Parathyroid adenoma (tissue), 2 donors: ENCODE data around the gene CPT1B.
A peak's percentile ranks its signal among the peaks of the same experiment; 100 is the strongest.

Experiments used
- H2AFZ ChIP-seq: fragments of 300-600 bp; sonication (generic); one replicate; pipeline ENCODE4 v1.7.0; 2017; ENCODE audit warnings: antibody characterized with exemption, mild to moderate bottlenecking
- H3K27ac ChIP-seq: fragments of 300-600 bp; sonication (generic); one replicate; pipeline ENCODE4 v1.7.0; 2017
- H3K27me3 ChIP-seq: fragments of 300-600 bp; sonication (generic); one replicate; pipeline ENCODE4 v1.7.0; 2017; ENCODE audit warnings: low read length; ENCODE audit not compliant: control insufficient read depth, insufficient read depth
- H3K36me3 ChIP-seq: fragments of 300-600 bp; sonication (generic); one replicate; pipeline ENCODE4 v1.7.0; 2017; ENCODE audit warnings: low read length; ENCODE audit not compliant: control insufficient read depth, insufficient read depth
- H3K4me1 ChIP-seq: fragments of 300-600 bp; sonication (generic); one replicate; pipeline ENCODE4 v1.7.0; 2017; ENCODE audit warnings: control low read depth
- H3K4me2 ChIP-seq: fragments of 300-600 bp; sonication (generic); one replicate; pipeline ENCODE4 v1.7.0; 2017; ENCODE audit warnings: low read length
- H3K4me3 ChIP-seq: fragments of 300-600 bp; sonication (generic); one replicate; pipeline ENCODE4 v1.7.0; 2017; ENCODE audit warnings: low read depth, low read length
- H3K79me2 ChIP-seq: fragments of 300-600 bp; sonication (generic); one replicate; pipeline ENCODE4 v1.7.0; 2017; ENCODE audit warnings: control low read depth
- H3K9ac ChIP-seq: fragments of 300-600 bp; sonication (generic); one replicate; pipeline ENCODE4 v1.7.0; 2017; ENCODE audit warnings: mild to moderate bottlenecking
- H3K9me3 ChIP-seq: fragments of 300-600 bp; sonication (generic); one replicate; pipeline ENCODE4 v1.7.0; 2017; ENCODE audit warnings: low read length; ENCODE audit not compliant: control insufficient read depth
- TF ChIP-seq, protein P1 (sequence below): fragments of 300-600 bp; sonication (generic); IDR thresholded peaks from one replicate; pipeline ENCODE4 v1.7.0; 2017; ENCODE audit warnings: antibody characterized with exemption, mild to moderate bottlenecking
- donor health status: primary hyperparathyroidism.

CPT1B gene

GRCh38 chr22:50582493-50583293 lies 4.5 kb upstream of the CPT1B start, which contains the start of gene CHKB:
TSS of gene CHKB (minus strand) at chr22:50582849. CDS start at chr22:50582781, 68 bp downstream.
- Histone ChIP-seq H3K27me3 (no peaks in the 10 kb centered on the region), H3K4me2 (peak within 1 kb of the TSS; percentile 98), H2AFZ (peak within 1 kb of the TSS; percentile 84), H3K9me3 (no peaks in the 10 kb centered on the region), H3K36me3 (no peaks in the 10 kb centered on the region), H3K4me3 (peak within 1 kb of the TSS; percentile 98), H3K27ac (peak within 1 kb of the TSS; percentile 98), H3K79me2 (no peaks in the 10 kb centered on the region), H3K4me1 (peaks cover 5% of the 10 kb centered on the region), H3K9ac (peak within 1 kb of the TSS; percentile 87)
- TF ChIP-seq, protein P1, sequence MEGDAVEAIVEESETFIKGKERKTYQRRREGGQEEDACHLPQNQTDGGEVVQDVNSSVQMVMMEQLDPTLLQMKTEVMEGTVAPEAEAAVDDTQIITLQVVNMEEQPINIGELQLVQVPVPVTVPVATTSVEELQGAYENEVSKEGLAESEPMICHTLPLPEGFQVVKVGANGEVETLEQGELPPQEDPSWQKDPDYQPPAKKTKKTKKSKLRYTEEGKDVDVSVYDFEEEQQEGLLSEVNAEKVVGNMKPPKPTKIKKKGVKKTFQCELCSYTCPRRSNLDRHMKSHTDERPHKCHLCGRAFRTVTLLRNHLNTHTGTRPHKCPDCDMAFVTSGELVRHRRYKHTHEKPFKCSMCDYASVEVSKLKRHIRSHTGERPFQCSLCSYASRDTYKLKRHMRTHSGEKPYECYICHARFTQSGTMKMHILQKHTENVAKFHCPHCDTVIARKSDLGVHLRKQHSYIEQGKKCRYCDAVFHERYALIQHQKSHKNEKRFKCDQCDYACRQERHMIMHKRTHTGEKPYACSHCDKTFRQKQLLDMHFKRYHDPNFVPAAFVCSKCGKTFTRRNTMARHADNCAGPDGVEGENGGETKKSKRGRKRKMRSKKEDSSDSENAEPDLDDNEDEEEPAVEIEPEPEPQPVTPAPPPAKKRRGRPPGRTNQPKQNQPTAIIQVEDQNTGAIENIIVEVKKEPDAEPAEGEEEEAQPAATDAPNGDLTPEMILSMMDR = no peak

GRCh38 chr22:50581950-50582492 lies 3.8 kb upstream of the CPT1B start:
- Histone ChIP-seq H3K4me3 (peak overlapping the region; percentile 98), H3K9me3 (no peaks in the 10 kb centered on the region), H2AFZ (peak overlapping the region; percentile 84), H3K4me1 (peaks cover 5% of the 10 kb centered on the region), H3K4me2 (peak overlapping the region; percentile 98), H3K27ac (peak overlapping the region; percentile 98), H3K79me2 (no peaks in the 10 kb centered on the region), H3K27me3 (no peaks in the 10 kb centered on the region), H3K9ac (no peak overlapping the region), H3K36me3 (no peaks in the 10 kb centered on the region)
- TF ChIP-seq, protein P1 = no peak

GRCh38 chr22:50581031-50581949 lies 3.1 kb upstream of the CPT1B start:
- H3K9ac ChIP-seq = no peak overlapping the region
- peaks cover 5% of the 10 kb centered on the region for H3K4me1 ChIP-seq
- H3K79me2 ChIP-seq = no peaks in the 10 kb centered on the region
- peak overlapping the region; percentile 98 for H3K4me2 ChIP-seq
- TF ChIP-seq, protein P1 = no peak
- H3K27me3 ChIP-seq = no peaks in the 10 kb centered on the region
- H3K27ac ChIP-seq = peak overlapping the region; percentile 98
- H3K4me3 ChIP-seq = peak overlapping the region; percentile 98
- no peaks in the 10 kb centered on the region for H3K9me3 ChIP-seq
- H3K36me3 ChIP-seq = no peaks in the 10 kb centered on the region
- H2AFZ ChIP-seq = no peak overlapping the region

DNA sequence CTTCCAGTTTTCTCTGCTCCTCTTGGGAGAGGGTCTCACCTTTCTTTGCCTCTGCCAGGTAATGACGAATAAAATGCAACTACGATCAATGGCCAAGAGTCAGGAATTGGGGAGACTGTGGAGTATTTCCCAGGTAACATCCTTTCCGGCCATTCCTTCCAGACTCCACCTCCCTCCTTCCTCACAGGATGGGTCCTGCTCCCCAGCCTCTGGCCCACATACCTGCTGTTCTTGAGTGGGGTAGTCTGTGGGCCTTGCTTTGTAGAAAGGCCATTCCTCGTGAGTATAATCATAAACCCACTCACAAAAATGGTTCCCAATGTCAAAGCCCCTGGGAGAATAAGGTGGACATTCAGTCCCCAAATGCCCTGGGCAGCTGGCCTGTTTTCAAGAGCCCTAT lies 1.5 kb upstream of the CPT1B start:
- H3K27ac ChIP-seq = peak overlapping the region; percentile 24

More for the DNA sequence above, 1.5 kb upstream of the CPT1B start:
- Histone ChIP-seq H3K27me3 (no peaks in the 10 kb centered on the region), H2AFZ (no peak overlapping the region), H3K4me3 (no peak overlapping the region), H3K4me2 (no peak overlapping the region), H3K79me2 (no peaks in the 10 kb centered on the region), H3K9me3 (no peaks in the 10 kb centered on the region), H3K36me3 (no peaks in the 10 kb centered on the region), H3K9ac (no peak overlapping the region), H3K4me1 (peaks cover 5% of the 10 kb centered on the region)
- TF ChIP-seq, protein P1 = no peak
